A549 (cell line): ENCODE results near the gene DIP2C.

Source experiments
- MAZ ChIP-seq: fragments of 150-350 bp; IDR thresholded peaks from 2 replicates; pipeline ENCODE4 v1.6.1; 2014; ENCODE audit warnings: antibody characterized with exemption, low read depth, low read length, borderline replicate concordance
- RNF2 ChIP-seq: fragments of 200-600 bp; sonication (generic); IDR thresholded peaks from 2 replicates; pipeline ENCODE4 v1.6.1; 2016; ENCODE audit warnings: low read depth, mild to moderate bottlenecking, antibody characterized with exemption, moderate library complexity, borderline replicate concordance

DNA sequence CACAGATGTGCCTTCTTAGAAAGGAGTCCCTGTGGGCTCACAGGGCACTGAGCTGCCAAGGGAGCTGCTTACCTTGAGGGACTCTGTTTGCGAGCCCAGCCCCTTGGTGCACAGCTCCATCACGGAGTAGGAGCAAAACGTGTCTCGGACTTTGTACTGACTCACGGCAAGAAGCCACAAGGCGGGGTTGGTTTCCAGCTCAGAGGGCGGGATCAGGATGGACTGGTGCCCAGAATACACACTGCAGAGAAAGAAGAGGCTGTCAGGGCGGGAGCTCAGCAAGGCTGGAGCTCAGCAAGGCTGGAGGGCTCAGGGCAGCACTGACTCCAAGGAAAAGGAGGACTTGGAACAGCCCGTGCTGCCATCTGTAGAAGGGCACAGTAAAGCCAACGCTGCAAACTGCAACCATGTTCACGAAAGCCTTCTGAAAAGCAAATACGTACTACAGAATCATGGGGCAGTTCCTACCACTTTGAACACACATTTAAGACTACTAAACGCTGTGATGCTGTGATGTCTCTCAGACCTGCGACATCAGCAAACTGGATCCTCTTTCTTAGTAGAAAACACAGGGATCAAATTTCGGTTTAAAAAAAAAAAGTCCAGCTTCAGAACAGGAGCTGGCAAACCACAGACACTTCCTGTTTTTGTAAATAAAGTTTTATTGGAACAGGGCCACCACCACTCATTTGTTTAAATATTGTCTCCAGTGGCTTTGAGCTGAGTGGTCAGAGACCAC, 359.9 kb downstream of the DIP2C start:
- no peak for TF ChIP-seq MAZ
- no peak for TF ChIP-seq RNF2
